NCI-H510A (cell line): ENCODE measurements around the gene MYO16.

ENCODE experiments used
- DNase-seq: peaks from one replicate; lab custom pipeline; 2025; lab: John Stamatoyannopoulos, UW

The MYO16 gene

GRCh38 chr13:109126891-109127641, 497.7 kb downstream of the MYO16 start:
- no peak for DNase-seq

DNA sequence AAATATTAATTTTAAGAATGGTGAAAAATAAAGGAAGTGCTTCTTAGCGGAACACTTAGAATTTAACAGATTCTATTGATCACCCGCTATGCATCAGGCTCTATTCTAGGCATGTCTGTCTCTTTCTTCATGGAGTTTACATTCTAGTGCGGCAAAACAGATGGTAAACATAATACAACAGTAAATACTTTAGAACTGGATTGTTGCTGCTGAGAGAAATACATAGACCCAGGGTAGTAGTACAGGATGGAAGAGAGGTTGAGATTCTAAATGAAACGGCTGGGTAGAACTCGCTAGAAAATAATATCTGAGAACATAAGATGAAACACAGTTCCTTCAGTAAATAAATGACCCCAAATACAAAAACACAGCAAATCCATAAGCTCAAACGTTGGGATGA, 498.7 kb downstream of the MYO16 start:
- no peak for DNase-seq

DNA sequence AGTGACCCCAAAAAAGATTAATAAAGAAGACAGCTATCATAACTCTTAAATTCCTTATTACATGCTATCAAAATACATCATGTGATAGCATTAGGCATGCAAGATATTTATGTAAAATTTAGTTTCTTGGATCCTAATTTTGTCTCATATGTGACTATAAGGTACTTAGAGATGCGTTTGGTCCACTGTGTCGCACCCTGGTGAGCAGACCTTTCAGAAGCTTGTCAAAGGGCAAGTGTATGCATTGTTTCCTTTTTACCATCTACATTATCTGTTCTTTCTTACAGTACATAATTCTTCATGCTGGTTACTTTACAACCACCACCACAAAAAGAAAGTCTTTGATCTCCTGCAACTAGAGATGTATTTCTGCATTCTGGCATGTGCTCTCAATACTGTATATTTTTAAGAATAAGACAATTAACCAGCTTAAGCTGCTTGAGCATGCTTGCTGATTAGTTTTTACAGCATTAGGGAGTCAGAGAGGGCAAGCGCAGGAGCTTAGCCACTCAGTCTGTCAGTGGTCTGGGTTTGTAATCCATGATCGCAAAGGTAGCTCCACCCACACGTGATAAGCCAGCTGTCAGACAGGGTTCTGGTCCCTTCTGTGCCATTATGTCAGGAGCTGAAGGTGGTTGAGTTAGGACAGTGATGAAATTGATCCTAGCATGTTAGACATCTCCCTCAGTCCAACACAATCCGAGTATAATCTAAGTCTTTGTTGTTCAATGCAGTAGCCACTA, 500.9 kb downstream of the MYO16 start:
- DNase-seq: no peak

DNA sequence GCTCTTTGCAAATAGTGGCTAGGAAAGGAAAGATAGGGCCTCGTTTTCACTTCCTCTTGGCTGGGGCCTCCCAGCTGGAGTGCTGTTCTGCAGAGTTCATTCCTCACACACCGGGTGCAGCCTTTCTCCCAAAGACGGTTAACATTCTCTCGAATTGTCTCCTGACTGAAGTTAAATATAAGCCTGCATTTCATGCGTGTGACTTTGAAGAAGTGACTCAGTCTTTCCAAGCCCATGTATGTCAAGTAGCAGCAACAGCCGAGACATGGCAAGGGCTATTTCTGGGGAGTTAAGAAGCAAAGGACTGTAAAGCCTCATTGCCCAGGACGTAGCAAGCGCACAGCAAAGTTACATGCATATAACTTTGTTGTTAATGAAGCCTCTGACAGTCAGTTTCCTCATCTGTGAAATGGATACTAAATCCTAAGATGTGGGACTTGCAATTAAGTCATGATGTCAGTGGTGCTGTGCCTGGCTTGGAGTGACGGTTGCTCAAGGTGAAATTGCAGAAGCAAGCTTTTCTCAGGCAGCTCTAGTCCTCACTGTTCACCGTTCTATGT, 502.4 kb downstream of the MYO16 start:
- no peak for DNase-seq

- no peak for DNase-seq
Measured at GRCh38 chr13:109135018-109135417, 505.6 kb downstream of the MYO16 start.

- DNase-seq: no peak
Measured at GRCh38 chr13:109136873-109137272, 507.5 kb downstream of the MYO16 start.

DNA sequence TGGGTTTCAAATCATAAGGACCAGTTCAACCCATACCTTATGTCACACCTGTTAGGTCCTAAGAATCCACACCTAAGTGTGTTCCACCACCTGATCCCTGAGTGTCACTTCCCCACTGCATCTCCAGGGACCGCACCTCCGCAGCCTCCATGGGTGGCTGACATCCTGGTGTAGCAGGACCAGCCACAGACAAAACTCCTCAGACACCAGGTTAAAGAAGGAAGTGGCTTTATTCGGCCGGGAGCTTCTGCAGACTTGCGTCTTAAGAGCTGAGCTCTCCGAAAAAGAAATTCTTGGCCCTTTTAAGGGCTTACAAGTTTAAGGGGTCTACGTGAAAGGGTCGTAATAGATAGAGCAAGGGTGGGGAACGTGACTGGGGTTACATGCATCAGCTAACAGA, 509.9 kb downstream of the MYO16 start:
- no peak for DNase-seq

DNA sequence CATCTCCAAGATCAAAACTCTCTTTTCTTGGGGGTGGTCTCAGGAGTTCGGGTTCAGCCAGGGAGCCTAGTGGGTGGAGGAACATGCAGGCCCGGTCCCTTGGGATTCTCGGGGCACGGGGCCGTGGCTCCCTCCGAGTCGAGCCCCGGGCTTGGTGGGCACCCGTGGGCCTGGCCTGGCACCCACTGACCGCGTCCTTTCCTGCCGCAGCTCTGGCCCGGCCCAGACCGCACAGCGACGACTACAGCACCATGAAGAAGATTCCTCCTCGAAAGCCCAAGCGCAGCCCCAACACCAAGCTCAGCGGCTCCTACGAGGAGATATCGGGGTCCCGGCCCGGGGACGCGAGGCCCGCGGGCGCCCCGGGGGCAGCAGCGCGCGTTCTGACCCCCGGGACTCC, 510.6 kb downstream of the MYO16 start:
- no peak for DNase-seq

GRCh38 chr13:109140479-109141349, 511.3 kb downstream of the MYO16 start:
- no peak for DNase-seq

GRCh38 chr13:109141706-109142105, 512.3 kb downstream of the MYO16 start:
- no peak for DNase-seq

DNA sequence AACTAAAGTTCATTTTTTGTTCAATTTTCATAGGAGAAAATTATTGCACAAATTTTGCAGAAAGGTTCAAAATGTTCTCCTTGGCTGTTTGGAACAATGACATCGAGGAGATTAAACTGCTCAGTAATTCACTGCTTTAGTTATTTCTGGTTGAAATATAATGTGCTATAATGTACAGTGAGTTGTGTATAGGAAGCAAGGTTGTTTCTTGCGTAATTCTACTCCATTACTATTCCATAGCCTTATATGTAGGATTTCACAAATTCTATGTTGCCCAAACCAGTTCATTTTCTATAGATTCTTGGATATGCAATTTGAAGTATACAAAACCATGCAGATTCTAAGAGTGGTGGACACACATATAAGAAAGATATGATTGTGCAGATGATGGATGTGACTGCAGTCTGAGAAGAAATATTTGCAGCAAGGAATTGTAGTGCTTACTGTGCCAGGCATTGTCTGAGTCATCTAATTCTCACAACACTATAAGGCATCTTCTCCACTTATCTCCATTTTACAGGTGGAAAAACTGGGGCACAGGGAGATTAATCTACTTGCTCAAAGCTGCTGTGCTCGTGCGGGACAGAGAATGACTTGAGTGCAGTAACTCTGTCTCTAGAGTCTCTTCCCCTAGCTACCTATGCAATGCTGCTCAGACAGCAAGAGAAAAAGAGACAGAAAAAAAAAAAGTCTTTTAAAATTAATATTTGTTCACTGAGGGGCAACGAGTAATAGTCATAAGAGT, 515.5 kb downstream of the MYO16 start:
- no peak for DNase-seq

DNA sequence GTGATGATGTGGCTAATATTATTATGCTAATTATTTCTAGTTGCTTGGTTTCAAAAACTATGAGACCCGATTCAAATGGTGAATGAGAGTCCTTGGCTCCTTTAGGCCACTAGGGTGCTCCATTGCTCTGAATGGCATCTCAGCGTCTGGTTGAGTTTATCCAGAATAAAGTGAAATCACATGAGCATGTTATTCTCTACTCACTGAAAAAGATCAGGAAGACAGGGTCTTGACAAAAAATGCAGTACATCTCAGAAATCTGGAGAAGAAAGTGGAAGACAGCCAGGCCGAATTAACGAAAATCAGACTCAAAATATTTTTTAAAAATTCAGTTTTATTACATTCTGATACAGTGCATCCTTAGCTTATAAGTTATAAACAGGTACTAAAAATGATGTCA, 516.2 kb downstream of the MYO16 start:
- peak; percentile 7 for DNase-seq

- no peak for DNase-seq
Measured at GRCh38 chr13:109146393-109146792, 517.0 kb downstream of the MYO16 start.

- no peak for DNase-seq
Measured at GRCh38 chr13:109146912-109147647, 517.7 kb downstream of the MYO16 start.

DNA sequence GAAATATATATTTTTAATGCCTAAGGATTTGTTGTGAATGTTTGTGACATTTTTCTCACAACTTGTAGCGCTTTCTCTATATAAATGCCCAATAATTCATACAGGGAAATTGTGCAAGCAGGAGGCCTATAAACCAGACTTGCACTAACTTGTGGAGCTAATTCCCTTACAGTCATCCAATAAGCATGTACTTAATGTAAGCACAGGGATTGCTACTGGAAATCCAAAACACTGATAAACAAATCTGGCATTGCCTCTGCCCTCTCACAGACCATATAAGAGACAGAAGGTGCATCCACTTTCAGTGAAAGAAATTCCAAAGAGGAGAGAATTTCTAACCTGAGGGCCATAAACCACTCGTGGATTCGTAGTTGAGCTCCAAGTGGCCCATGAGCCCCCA, 518.8 kb downstream of the MYO16 start:
- no peak for DNase-seq

DNA sequence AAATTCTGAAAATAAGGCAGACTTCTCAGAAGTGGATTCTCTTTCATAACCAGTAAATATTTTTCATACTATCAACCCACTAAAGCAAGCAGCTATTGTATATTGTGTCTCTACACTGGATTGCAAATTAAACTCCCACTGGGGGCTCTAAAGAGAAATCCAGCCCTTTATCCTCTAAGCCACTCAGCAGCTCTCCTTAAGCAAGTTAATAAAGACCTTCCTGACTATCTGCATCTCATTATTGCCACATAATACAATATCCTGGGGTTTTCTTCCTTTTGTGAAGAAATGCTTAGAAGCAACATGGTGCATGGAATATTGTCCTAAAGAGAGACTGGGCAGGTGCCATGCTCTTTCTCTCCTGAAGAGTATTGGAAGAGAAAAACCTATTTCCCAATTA, 521.3 kb downstream of the MYO16 start:
- DNase-seq: no peak

DNA sequence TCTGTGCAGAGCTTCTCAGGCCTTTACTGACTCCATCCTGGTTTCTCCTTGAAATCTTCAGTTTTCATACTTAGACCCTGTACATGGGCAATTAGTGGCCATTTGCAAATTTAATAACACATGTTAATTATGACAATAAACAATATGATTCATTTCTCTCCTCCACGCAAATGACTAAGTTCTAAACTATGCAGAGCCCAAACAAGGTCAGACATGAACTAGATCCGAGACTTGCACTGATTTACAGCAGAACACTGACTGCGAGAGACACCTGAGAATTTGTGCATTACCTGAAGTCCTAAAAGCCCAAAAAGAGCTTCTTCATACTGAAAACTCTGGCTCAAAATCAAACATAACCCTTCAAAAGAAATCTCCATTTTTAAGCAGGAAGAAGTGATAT, 521.8 kb downstream of the MYO16 start:
- DNase-seq: no peak

DNA sequence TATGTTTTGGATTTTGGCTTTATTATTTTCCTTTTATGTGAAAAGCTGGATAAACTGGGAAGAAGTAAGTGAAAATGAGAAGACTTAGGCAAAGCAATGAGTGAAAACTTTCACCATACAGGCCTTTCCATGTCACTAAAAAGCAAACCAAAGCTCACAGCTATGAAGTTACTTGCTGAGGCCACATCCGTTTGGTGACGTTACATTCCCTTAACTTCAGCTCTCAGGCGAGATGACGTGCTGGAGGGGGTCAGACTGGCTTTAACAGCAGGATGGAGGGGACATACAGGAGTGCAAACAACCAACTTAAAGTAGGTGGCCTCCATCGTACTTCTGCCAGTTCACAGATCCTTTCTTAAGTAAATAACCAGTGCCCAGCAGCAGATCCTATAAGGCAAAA, 522.3 kb downstream of the MYO16 start:
- no peak for DNase-seq

DNA sequence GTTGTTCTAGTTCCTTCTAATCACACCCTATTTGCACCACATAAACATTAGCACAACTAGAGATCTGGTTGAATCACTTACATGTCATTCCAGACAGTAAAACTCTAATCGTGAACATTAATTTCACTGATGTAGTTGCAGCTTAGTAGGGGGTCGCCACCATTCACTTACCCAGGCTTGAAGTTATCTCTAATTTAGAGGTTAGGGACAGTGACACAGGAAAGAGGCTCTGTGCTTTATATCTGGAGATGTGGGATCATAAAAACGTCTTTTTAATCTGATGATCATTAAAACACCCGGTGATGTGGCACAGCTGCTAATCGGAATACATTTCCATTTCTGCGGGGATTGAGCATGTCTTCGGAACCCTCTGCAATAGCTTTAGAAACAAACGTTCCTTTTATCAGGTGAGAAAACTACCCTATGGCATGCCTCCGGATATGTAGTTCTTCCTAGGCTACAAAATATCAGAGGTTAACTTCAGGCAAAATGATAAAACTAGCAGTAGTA, 523.0 kb downstream of the MYO16 start:
- DNase-seq: no peak

DNA sequence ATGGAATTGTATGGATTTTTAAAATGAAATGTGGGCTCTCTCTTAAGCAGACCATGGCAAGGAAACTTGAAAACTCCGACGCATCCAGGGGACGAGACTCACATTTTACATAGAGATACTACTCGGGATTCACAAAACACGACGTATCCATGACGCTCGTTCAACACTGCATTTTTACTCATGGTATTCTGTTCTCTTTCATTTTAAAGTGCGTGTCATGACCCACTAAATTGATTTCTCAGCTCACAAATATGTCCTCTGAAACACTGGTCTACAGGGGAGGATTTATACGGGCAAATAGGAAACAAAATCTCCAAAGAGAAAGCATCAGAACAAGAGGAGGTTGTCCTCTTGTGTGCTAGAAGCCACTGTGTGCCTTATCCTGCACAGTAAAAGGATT, 523.5 kb downstream of the MYO16 start:
- no peak for DNase-seq

GRCh38 chr13:109154146-109154545, 524.7 kb downstream of the MYO16 start:
- no peak for DNase-seq
